GM23338 (cell line): Measurements from ENCODE around the gene NR4A1. TPM values are rescaled to one million over a fixed set of nuclear protein-coding genes. Genes with fewer than 3 reads are reported as not detected.
A peak's percentile ranks its signal among the peaks of the same experiment; 100 is the strongest.

Source experiments
- ATAC-seq: fragments of 200-7000 bp; cut with Tn5 transposase; 3 replicates; pipeline ENCODE4 v1.9.1; 2020
- DNase-seq: peaks from one replicate; pipeline ENCODE4 v3.0.0-alpha.2; 2015; ENCODE audit warnings: low spot score
- H2AFZ ChIP-seq: fragments of 200-600 bp; sonication (generic); 2 replicates; pipeline ENCODE4 v1.8.0; 2016; ENCODE audit warnings: antibody characterized with exemption, mild to moderate bottlenecking, moderate library complexity
- H3F3A ChIP-seq: fragments of 200-600 bp; sonication (generic); replicated peaks from 2 replicates; pipeline ENCODE4 v1.8.0; 2017; ENCODE audit warnings: antibody characterized with exemption, mixed run types, low read depth
- H3K27ac ChIP-seq: fragments of 200-600 bp; sonication (generic); 2 replicates; pipeline ENCODE4 v1.6.1; 2016; ENCODE audit warnings: low read depth
- H3K27me3 ChIP-seq: fragments of 200-600 bp; sonication (generic); 2 replicates; pipeline ENCODE4 v1.8.0; 2016; ENCODE audit warnings: mild to moderate bottlenecking, mixed run types, moderate library complexity; ENCODE audit not compliant: insufficient read depth
- H3K36me3 ChIP-seq: fragments of 200-600 bp; sonication (generic); 2 replicates; pipeline ENCODE4 v1.8.0; 2016; ENCODE audit warnings: mild to moderate bottlenecking; ENCODE audit not compliant: insufficient read depth
- H3K4me1 ChIP-seq: fragments of 200-600 bp; sonication (generic); 2 replicates; pipeline ENCODE4 v1.8.0; 2016; ENCODE audit warnings: mild to moderate bottlenecking, moderate library complexity; ENCODE audit not compliant: insufficient read depth
- H3K4me2 ChIP-seq: fragments of 200-600 bp; sonication (generic); 2 replicates; pipeline ENCODE4 v1.7.1; 2017; ENCODE audit warnings: mixed run types
- H3K4me3 ChIP-seq: fragments of 200-600 bp; sonication (generic); 2 replicates; pipeline ENCODE4 v1.6.1; 2016; ENCODE audit warnings: mixed run types
- H3K79me2 ChIP-seq: fragments of 200-600 bp; sonication (generic); replicated peaks from 2 replicates; pipeline ENCODE4 v1.8.0; 2017; ENCODE audit warnings: mild to moderate bottlenecking; ENCODE audit not compliant: insufficient read depth
- H3K9me2 ChIP-seq: fragments of 200-600 bp; sonication (generic); 2 replicates; pipeline ENCODE4 v1.8.0; 2017; ENCODE audit not compliant: insufficient read depth
- H4K20me1 ChIP-seq: fragments of 200-600 bp; sonication (generic); replicated peaks from 2 replicates; pipeline ENCODE4 v1.8.0; 2017; ENCODE audit warnings: mild to moderate bottlenecking; ENCODE audit not compliant: insufficient read depth
- H3K27ac Mint-ChIP-seq: 2 replicates; pipeline ENCODE4 v1.8.0; 2020; ENCODE audit warnings: inconsistent platforms, mild to moderate bottlenecking, moderate library complexity, mixed read lengths
- H3K27me3 Mint-ChIP-seq: 3 replicates; pipeline ENCODE4 v1.8.0; 2022; ENCODE audit warnings: low read depth, mild to moderate bottlenecking, moderate library complexity, mixed read lengths, inconsistent platforms; ENCODE audit not compliant: insufficient read depth, poor library complexity
- H3K36me3 Mint-ChIP-seq: 3 replicates; pipeline ENCODE4 v1.8.0; 2021; ENCODE audit warnings: low read depth, mild to moderate bottlenecking, inconsistent platforms, moderate library complexity, mixed read lengths
- H3K4me1 Mint-ChIP-seq: 3 replicates; pipeline ENCODE4 v1.8.0; 2020; ENCODE audit warnings: mild to moderate bottlenecking, inconsistent platforms, mixed read lengths
- H3K4me3 Mint-ChIP-seq: 3 replicates; pipeline ENCODE4 v1.8.0; 2021; ENCODE audit warnings: moderate library complexity, mild to moderate bottlenecking, inconsistent platforms, mixed read lengths
- H3K9me3 Mint-ChIP-seq: 3 replicates; pipeline ENCODE4 v1.8.0; 2020; ENCODE audit warnings: moderate library complexity, mild to moderate bottlenecking, inconsistent platforms, mixed read lengths
- CREB1 ChIP-seq: fragments of 250-450 bp; sonication (Bioruptor Pico); IDR thresholded peaks from 2 replicates; pipeline ENCODE4 v1.5.0; 2020; ENCODE audit warnings: low read depth, mild to moderate bottlenecking, moderate library complexity
- EZH2 ChIP-seq: fragments of 200-600 bp; sonication (generic); IDR thresholded peaks from one replicate; pipeline ENCODE4 v1.8.0; 2017; ENCODE audit warnings: antibody characterized with exemption, mild to moderate bottlenecking, low read depth; ENCODE audit not compliant: unreplicated experiment
- EZH2phosphoT487 ChIP-seq: fragments of 200-600 bp; sonication (generic); IDR thresholded peaks from one replicate; pipeline ENCODE4 v1.8.1; 2018; ENCODE audit warnings: antibody characterized with exemption; ENCODE audit not compliant: unreplicated experiment
- JUNB ChIP-seq: IDR thresholded peaks from one replicate; pipeline ENCODE4 v1.6.1; 2016; ENCODE audit warnings: antibody characterized with exemption; ENCODE audit not compliant: unreplicated experiment
- NANOG ChIP-seq: IDR thresholded peaks from 2 replicates; pipeline ENCODE4 v1.6.1; 2016; ENCODE audit warnings: antibody characterized with exemption, borderline replicate concordance
- POLR2AphosphoS5 ChIP-seq: IDR thresholded peaks from 2 replicates; pipeline ENCODE4 v1.6.1; 2016; ENCODE audit warnings: antibody characterized with exemption, low read depth
- STAT1 ChIP-seq: IDR thresholded peaks from one replicate; pipeline ENCODE4 v1.6.1; 2016; ENCODE audit warnings: antibody characterized with exemption; ENCODE audit not compliant: unreplicated experiment
- ZNF331 ChIP-seq: fragments of 250-450 bp; sonication (Bioruptor Pico); IDR thresholded peaks from 2 replicates; pipeline ENCODE4 v1.5.0; 2020; ENCODE audit warnings: low read depth, mild to moderate bottlenecking, moderate library complexity
- polyA plus RNA-seq: library from polyadenylated mRNA; unstranded; fragments of >200 nt; fragmentation: Nextera tagmentation; extraction: Ambion mirVana; gene quantifications from 2 replicates; pipeline ENCODE4 v1.2.1, GENCODE V29; 2016
- total RNA-seq: library from RNA; depleted of rRNA; stranded (reverse); fragments of >200 nt; shearing (Covaris generic); gene quantifications from 2 replicates; pipeline ENCODE4 v1.2.3, GENCODE V29; 2014
- TF ChIP-seq, protein P1 (sequence below): IDR thresholded peaks from one replicate; pipeline ENCODE4 v1.6.1; 2018; ENCODE audit warnings: antibody characterized with exemption; ENCODE audit not compliant: unreplicated experiment
- TF ChIP-seq, protein P2 (sequence below), 2 experiments: fragments of 200-600 bp in 1 of 2; sonication (generic) in 1 of 2; conservative IDR thresholded peaks; 2 replicates each; pipeline versions ENCODE4 v1.5.1 to v1.6.1; 2016 to 2017; ENCODE audit warnings: antibody characterized with exemption in 2 of 2, low read depth in 2 of 2, mild to moderate bottlenecking in 2 of 2, moderate library complexity in 1 of 2

Gene NR4A1
- total and polyA plus RNA-seq, 2 experiments from 2014 or later: 7.5 to 19.1 TPM

DNA sequence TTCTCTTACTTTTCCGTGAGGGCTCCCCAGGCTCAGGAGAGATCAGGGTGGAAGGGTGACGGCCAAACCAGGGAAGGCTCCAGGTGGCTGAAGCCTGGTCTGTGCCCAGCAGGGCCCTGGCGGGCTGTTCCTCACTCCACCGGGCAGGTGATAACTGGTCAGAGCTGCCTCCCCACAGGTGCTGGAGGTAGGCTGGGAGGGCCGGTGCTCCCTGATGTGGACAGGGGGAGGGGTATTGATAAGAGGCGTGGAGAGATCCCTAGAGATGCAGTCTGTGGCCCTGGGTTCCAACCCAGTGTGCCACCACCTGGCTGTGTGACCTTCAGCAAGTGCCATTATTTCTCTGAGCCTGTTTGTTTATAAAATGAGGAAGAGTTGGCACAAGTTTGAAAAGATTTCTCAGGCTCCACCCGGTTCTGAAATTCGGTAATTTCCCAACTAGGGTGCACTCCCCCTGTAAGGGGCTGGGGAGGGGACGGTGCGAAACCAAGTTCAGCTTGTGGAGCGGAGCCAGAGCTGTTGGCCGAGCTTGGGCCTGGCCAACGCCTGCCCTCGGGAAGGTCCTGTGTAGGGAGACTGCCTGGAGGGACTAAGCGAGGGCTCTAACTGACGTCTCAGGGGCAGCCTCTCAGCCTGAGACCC lies 1.0 kb upstream of the NR4A1 start:
- Mint-ChIP-seq H3K27ac (no peak overlapping the region), H3K4me3 (peak overlapping the region; percentile 78), H3K36me3 (peaks cover 3% of the 10 kb centered on the region; the same call in 1 of the 3 replicates), H3K9me3 (no peaks in the 10 kb centered on the region; the same call in 2 of the 3 replicates), H3K27me3 (peaks cover 34% of the 10 kb centered on the region), H3K4me1 (peaks cover 28% of the 10 kb centered on the region)
- peaks cover 18% of the 10 kb centered on the region for H3K4me1 ChIP-seq
- no peaks in the 10 kb centered on the region for H3K79me2 ChIP-seq
- peaks cover 51% of the 10 kb centered on the region for H3K27me3 ChIP-seq
- TF ChIP-seq EZH2 (no peak), JUNB (no peak), CREB1 (no peak), ZNF331 (CRISPR knock-in tag) (no peak), EZH2phosphoT487 (no peak), STAT1 (no peak), POLR2AphosphoS5 (no peak)
- H3K4me2 ChIP-seq: peak overlapping the region; percentile 98
- peak; percentile 68 for DNase-seq
- H3K36me3 ChIP-seq: no peaks in the 10 kb centered on the region
- H3K9me2 ChIP-seq: no peaks in the 10 kb centered on the region
- ATAC-seq: peak; percentile 66
- peak overlapping the region; percentile 86 for H3K4me3 ChIP-seq
- no peak overlapping the region for H3K27ac ChIP-seq
- no peak overlapping the region for H2AFZ ChIP-seq
- peaks cover 2% of the 10 kb centered on the region; the same call in 1 of the 2 replicates for H3F3A ChIP-seq
- peaks cover 30% of the 10 kb centered on the region for H4K20me1 ChIP-seq

DNA sequence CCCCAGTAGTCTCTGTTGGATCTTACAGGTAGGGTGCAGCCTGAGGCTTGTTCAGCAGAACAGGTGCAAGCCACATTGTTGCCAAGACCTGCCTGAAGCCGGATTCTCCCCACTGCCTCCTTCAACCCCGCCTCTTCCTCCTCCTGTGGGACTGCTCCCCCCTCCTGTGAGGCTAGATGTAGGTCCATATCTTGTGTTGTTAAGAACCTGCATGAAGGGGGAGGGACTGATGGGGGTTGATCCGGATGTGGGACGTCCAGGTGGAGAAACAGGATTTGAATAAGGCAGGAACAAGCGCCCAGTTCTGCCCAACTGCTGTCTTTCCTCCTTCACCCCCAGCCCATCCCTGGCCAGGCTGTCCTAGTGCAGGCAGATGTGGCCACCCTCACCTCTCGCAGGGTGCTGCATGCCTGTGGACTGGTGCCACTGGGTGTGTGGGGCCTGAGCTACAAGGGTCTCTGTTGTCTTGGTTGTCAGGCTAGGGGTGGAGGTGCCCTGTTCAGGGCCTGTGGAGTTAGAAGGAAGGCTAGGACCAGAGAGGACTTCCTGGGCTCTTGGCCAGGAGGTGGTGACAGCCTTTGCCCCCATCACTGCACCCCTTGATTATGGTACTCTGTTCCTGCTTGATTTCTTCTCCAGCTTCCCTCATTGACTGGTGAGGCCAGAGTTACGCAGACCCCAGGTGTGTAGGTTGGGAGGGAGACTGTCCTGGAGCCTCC lies 1.4 kb downstream of the NR4A1 start:
- no peak overlapping the region for H3K27ac Mint-ChIP-seq
- H3K4me1 Mint-ChIP-seq: peaks cover 28% of the 10 kb centered on the region
- Histone ChIP-seq H3K4me3 (no peak overlapping the region), H3K27me3 (peaks cover 50% of the 10 kb centered on the region), H3K4me1 (peaks cover 18% of the 10 kb centered on the region), H4K20me1 (peaks cover 30% of the 10 kb centered on the region), H2AFZ (no peak overlapping the region), H3K4me2 (peak overlapping the region; percentile 98), H3K36me3 (no peaks in the 10 kb centered on the region), H3K79me2 (no peaks in the 10 kb centered on the region), H3F3A (peaks cover 2% of the 10 kb centered on the region; the same call in 1 of the 2 replicates), H3K27ac (no peak overlapping the region), H3K9me2 (no peaks in the 10 kb centered on the region)
- DNase-seq (peak; percentile 30), ATAC-seq (no peak)
- H3K36me3 Mint-ChIP-seq: peaks cover 6% of the 10 kb centered on the region; the same call in 2 of the 3 replicates
- H3K27me3 Mint-ChIP-seq: peaks cover 40% of the 10 kb centered on the region
- H3K9me3 Mint-ChIP-seq: no peaks in the 10 kb centered on the region; the same call in 2 of the 3 replicates
- H3K4me3 Mint-ChIP-seq: peak overlapping the region; percentile 78; the same call in 2 of the 3 replicates
- TF ChIP-seq, protein P1, sequence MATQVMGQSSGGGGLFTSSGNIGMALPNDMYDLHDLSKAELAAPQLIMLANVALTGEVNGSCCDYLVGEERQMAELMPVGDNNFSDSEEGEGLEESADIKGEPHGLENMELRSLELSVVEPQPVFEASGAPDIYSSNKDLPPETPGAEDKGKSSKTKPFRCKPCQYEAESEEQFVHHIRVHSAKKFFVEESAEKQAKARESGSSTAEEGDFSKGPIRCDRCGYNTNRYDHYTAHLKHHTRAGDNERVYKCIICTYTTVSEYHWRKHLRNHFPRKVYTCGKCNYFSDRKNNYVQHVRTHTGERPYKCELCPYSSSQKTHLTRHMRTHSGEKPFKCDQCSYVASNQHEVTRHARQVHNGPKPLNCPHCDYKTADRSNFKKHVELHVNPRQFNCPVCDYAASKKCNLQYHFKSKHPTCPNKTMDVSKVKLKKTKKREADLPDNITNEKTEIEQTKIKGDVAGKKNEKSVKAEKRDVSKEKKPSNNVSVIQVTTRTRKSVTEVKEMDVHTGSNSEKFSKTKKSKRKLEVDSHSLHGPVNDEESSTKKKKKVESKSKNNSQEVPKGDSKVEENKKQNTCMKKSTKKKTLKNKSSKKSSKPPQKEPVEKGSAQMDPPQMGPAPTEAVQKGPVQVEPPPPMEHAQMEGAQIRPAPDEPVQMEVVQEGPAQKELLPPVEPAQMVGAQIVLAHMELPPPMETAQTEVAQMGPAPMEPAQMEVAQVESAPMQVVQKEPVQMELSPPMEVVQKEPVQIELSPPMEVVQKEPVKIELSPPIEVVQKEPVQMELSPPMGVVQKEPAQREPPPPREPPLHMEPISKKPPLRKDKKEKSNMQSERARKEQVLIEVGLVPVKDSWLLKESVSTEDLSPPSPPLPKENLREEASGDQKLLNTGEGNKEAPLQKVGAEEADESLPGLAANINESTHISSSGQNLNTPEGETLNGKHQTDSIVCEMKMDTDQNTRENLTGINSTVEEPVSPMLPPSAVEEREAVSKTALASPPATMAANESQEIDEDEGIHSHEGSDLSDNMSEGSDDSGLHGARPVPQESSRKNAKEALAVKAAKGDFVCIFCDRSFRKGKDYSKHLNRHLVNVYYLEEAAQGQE: no peak
- TF ChIP-seq, protein P2, sequence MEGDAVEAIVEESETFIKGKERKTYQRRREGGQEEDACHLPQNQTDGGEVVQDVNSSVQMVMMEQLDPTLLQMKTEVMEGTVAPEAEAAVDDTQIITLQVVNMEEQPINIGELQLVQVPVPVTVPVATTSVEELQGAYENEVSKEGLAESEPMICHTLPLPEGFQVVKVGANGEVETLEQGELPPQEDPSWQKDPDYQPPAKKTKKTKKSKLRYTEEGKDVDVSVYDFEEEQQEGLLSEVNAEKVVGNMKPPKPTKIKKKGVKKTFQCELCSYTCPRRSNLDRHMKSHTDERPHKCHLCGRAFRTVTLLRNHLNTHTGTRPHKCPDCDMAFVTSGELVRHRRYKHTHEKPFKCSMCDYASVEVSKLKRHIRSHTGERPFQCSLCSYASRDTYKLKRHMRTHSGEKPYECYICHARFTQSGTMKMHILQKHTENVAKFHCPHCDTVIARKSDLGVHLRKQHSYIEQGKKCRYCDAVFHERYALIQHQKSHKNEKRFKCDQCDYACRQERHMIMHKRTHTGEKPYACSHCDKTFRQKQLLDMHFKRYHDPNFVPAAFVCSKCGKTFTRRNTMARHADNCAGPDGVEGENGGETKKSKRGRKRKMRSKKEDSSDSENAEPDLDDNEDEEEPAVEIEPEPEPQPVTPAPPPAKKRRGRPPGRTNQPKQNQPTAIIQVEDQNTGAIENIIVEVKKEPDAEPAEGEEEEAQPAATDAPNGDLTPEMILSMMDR (conservative IDR thresholded peaks at IDR 0.05; ENCODE audit: low read depth in 2 of 2): no peak
- TF ChIP-seq JUNB: no peak
- no peak for TF ChIP-seq CREB1
- TF ChIP-seq NANOG: no peak
